ENCODE results near the gene VIT.

The VIT gene

DNA sequence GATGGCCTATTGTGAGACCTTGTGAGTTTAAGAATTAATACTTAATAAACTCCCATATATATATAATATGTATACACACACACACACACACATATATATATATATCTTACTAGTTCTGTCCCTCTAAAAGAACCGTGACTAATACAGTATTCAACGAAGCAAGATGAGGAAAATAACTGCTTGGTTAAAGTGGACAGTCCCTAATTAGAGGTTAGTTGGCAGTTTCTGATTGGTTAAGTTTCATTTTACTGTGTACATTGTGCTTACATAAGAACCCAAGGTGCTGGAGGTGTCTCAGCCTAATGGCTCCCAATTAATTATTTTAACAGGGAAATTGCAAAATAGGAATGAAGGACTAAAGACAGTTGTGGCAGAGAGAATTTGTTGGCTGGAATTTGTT is 137.7 kb downstream of the VIT start:
- TF ChIP-seq TCF12 (IDR thresholded peaks at IDR 0.05; ENCODE audit: low read depth) (no peak), TEAD4 (IDR thresholded peaks at IDR 0.05) (no peak), FOXM1 (IDR thresholded peaks at IDR 0.05; ENCODE audit: borderline replicate concordance, low read depth) (no peak), RAD21 (IDR thresholded peaks at IDR 0.05; ENCODE audit: low read depth) (no peak), EGR1 (IDR thresholded peaks at IDR 0.05) (no peak), NFIC (IDR thresholded peaks at IDR 0.05) (no peak), CREB1 (IDR thresholded peaks at IDR 0.05; ENCODE audit: low read depth) (no peak), ZBTB7A (IDR thresholded peaks at IDR 0.05; ENCODE audit: low read depth) (no peak), CEBPB (IDR thresholded peaks at IDR 0.05) (no peak), EP300 (IDR thresholded peaks at IDR 0.05; ENCODE audit: borderline replicate concordance) (no peak), TAF1 (IDR thresholded peaks at IDR 0.05; ENCODE audit: low read depth) (no peak), YY1 (IDR thresholded peaks at IDR 0.05; ENCODE audit: low read depth) (no peak)
- TF ChIP-seq, protein P1, sequence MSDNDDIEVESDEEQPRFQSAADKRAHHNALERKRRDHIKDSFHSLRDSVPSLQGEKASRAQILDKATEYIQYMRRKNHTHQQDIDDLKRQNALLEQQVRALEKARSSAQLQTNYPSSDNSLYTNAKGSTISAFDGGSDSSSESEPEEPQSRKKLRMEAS (IDR thresholded peaks at IDR 0.05): no peak
- TF ChIP-seq, protein P2, sequence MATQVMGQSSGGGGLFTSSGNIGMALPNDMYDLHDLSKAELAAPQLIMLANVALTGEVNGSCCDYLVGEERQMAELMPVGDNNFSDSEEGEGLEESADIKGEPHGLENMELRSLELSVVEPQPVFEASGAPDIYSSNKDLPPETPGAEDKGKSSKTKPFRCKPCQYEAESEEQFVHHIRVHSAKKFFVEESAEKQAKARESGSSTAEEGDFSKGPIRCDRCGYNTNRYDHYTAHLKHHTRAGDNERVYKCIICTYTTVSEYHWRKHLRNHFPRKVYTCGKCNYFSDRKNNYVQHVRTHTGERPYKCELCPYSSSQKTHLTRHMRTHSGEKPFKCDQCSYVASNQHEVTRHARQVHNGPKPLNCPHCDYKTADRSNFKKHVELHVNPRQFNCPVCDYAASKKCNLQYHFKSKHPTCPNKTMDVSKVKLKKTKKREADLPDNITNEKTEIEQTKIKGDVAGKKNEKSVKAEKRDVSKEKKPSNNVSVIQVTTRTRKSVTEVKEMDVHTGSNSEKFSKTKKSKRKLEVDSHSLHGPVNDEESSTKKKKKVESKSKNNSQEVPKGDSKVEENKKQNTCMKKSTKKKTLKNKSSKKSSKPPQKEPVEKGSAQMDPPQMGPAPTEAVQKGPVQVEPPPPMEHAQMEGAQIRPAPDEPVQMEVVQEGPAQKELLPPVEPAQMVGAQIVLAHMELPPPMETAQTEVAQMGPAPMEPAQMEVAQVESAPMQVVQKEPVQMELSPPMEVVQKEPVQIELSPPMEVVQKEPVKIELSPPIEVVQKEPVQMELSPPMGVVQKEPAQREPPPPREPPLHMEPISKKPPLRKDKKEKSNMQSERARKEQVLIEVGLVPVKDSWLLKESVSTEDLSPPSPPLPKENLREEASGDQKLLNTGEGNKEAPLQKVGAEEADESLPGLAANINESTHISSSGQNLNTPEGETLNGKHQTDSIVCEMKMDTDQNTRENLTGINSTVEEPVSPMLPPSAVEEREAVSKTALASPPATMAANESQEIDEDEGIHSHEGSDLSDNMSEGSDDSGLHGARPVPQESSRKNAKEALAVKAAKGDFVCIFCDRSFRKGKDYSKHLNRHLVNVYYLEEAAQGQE (IDR thresholded peaks at IDR 0.05; ENCODE audit: low read depth): no peak
- TF ChIP-seq, protein P3, sequence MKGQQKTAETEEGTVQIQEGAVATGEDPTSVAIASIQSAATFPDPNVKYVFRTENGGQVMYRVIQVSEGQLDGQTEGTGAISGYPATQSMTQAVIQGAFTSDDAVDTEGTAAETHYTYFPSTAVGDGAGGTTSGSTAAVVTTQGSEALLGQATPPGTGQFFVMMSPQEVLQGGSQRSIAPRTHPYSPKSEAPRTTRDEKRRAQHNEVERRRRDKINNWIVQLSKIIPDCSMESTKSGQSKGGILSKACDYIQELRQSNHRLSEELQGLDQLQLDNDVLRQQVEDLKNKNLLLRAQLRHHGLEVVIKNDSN (IDR thresholded peaks at IDR 0.05): no peak

DNA sequence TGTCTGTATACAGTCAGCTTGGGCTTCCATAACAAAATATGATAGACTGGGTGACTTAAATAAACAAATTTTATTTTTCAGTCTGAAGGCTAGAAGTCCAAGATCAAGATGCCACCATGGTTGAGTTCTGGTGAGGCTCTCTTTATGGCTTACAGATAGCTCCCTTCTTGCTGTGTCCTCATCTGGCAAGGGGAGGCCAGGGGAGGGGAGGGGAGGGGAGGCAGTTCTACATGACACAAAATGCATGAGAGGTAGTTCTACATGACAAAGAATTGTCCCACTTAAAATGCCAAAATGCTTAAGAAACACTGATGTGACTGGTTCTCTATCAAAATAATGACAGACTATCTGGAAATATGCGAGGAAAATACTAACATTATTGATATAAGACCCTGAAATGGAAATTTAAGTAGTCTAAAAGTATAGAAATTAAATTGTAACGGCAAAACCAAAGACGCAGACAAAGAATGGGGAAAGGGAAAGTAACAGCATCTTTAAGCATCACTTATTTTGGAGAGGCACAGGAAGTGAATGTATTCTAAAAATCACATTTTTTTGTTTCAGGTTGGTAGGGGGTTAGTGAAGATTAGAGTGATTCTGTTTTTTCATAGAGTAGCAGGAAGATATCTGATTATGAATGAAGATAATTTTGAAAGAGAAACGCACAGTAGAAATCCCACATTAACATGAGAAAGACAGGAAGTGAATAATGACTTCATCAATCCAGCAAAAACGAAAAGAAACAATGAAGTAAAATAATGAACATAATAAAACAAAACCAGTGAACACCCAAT is 138.4 kb downstream of the VIT start:
- TF ChIP-seq CEBPB (IDR thresholded peaks at IDR 0.05) (no peak), TCF12 (IDR thresholded peaks at IDR 0.05; ENCODE audit: low read depth) (no peak), NFIC (IDR thresholded peaks at IDR 0.05) (no peak), EGR1 (IDR thresholded peaks at IDR 0.05) (no peak), FOXM1 (IDR thresholded peaks at IDR 0.05; ENCODE audit: borderline replicate concordance, low read depth) (no peak), TAF1 (IDR thresholded peaks at IDR 0.05; ENCODE audit: low read depth) (no peak), CREB1 (IDR thresholded peaks at IDR 0.05; ENCODE audit: low read depth) (no peak), ZBTB7A (IDR thresholded peaks at IDR 0.05; ENCODE audit: low read depth) (no peak), YY1 (IDR thresholded peaks at IDR 0.05; ENCODE audit: low read depth) (no peak), TEAD4 (IDR thresholded peaks at IDR 0.05) (no peak), RAD21 (IDR thresholded peaks at IDR 0.05; ENCODE audit: low read depth) (no peak), EP300 (IDR thresholded peaks at IDR 0.05; ENCODE audit: borderline replicate concordance) (no peak)
- TF ChIP-seq, protein P1 (IDR thresholded peaks at IDR 0.05): no peak
- TF ChIP-seq, protein P3 (IDR thresholded peaks at IDR 0.05): no peak
- TF ChIP-seq, protein P2 (IDR thresholded peaks at IDR 0.05; ENCODE audit: low read depth): no peak

DNA sequence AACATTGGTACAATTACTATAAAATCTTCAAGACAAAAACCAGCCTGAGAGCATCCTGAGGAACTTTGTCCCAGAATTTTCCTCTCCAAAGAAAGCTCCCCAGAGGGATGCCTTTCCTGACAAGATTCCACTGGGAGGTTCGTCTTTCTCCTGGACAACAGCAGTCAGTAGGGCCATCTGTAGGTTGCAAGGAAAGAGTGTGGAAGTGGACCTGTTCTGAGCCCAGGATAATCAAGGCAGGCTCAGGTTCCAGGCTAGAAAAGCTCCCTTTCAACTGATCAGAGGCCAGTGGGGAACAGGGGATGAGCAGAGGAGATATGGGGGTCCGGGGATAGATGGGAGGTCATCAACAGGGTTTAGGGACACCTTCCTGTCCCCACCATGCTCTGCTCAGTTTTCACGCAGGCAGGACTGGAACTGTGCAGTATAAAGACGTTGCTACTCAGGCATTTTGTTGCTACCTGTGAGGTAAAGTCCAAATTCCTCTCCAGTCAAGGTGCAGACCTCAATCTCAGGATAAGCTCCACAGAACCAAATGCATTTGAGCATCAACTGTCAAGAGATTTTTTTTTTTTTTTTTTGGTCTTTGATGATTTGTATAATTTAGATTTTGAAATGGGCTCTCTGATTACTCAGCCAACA is 143.6 kb downstream of the VIT start:
- TF ChIP-seq YY1 (IDR thresholded peaks at IDR 0.05; ENCODE audit: low read depth) (no peak), FOXM1 (IDR thresholded peaks at IDR 0.05; ENCODE audit: borderline replicate concordance, low read depth) (no peak), TEAD4 (IDR thresholded peaks at IDR 0.05) (no peak), ZBTB7A (IDR thresholded peaks at IDR 0.05; ENCODE audit: low read depth) (no peak), RAD21 (IDR thresholded peaks at IDR 0.05; ENCODE audit: low read depth) (no peak), TCF12 (IDR thresholded peaks at IDR 0.05; ENCODE audit: low read depth) (no peak), NFIC (IDR thresholded peaks at IDR 0.05) (no peak), TAF1 (IDR thresholded peaks at IDR 0.05; ENCODE audit: low read depth) (no peak), EP300 (IDR thresholded peaks at IDR 0.05; ENCODE audit: borderline replicate concordance) (no peak), CEBPB (IDR thresholded peaks at IDR 0.05) (no peak)
- TF ChIP-seq, protein P3 (IDR thresholded peaks at IDR 0.05): no peak
- TF ChIP-seq, protein P1 (IDR thresholded peaks at IDR 0.05): no peak

DNA sequence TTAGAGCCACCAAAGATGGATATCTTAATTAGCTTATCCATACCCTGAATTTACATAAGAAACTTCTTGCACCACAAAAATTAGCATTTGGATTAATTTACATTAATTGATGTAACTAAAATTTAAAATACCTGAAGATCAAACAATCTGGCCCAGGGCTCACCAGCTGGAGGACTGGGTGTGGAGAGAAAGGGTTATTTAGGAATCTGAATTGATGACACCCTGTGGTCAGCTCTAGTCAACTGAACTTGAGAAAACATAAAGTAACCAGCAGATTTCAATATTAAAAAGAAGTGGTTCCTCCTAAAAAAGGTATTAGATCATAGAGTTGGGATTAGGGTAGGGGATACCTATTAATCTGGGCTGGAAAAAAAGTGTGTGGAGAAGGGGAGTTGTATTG is 147.3 kb downstream of the VIT start:
- TF ChIP-seq EP300 (IDR thresholded peaks at IDR 0.05; ENCODE audit: borderline replicate concordance) (no peak), EGR1 (IDR thresholded peaks at IDR 0.05) (no peak), TEAD4 (IDR thresholded peaks at IDR 0.05) (no peak), TCF12 (IDR thresholded peaks at IDR 0.05; ENCODE audit: low read depth) (no peak), ZBTB7A (IDR thresholded peaks at IDR 0.05; ENCODE audit: low read depth) (no peak)
- TF ChIP-seq, protein P2 (IDR thresholded peaks at IDR 0.05; ENCODE audit: low read depth): no peak

Data from Ishikawa (cell line).